Measurements from ENCODE around the gene ZCCHC14. TPM values are rescaled to one million over a fixed set of nuclear protein-coding genes. Genes with fewer than 3 reads are reported as not detected.
"Not testable (repeated sequence)": the region's sequence is repeated elsewhere in the genome, so short reads cannot be mapped to it uniquely, and the experiment has no call there.

ZCCHC14 gene
- total RNA-seq, 3 donors from 2014 or later: 14.7 to 18.0 (median 15.9) TPM

- Mint-ChIP-seq H3K4me3 (no peak overlapping the region), H3K36me3 (ENCODE audit: insufficient read depth) (peaks cover 5% of the 10 kb centered on the region), H3K9me3 (peaks cover 24% of the 10 kb centered on the region), H3K27me3 (ENCODE audit: low read depth) (peaks cover 17% of the 10 kb centered on the region), H3K4me1 (ENCODE audit: low read depth) (peaks cover under 1% of the 10 kb centered on the region)
- DNase-seq (no peak), ATAC-seq (no peak)
Measured at GRCh38 chr16:87533061-87533460, 40.2 kb upstream of the ZCCHC14 start.

- Mint-ChIP-seq H3K4me1 (ENCODE audit: low read depth) (no peaks in the 10 kb centered on the region), H3K27me3 (ENCODE audit: low read depth) (peaks cover 16% of the 10 kb centered on the region)
Measured at GRCh38 chr16:87531418-87531817, 38.6 kb upstream of the ZCCHC14 start.

GRCh38 chr16:87528690-87529579 is 36.1 kb upstream of the ZCCHC14 start:
- no peak for DNase-seq
- peaks cover 24% of the 10 kb centered on the region for H3K9me3 Mint-ChIP-seq
- no peaks in the 10 kb centered on the region for H3K4me1 Mint-ChIP-seq (ENCODE audit: low read depth)
- ATAC-seq: no peak
- peaks cover 17% of the 10 kb centered on the region for H3K27me3 Mint-ChIP-seq (ENCODE audit: low read depth)
- peaks cover 5% of the 10 kb centered on the region for H3K36me3 Mint-ChIP-seq (ENCODE audit: insufficient read depth)
- H3K4me3 Mint-ChIP-seq: no peak overlapping the region

More at GRCh38 chr16:87531418-87531817, 38.6 kb upstream of the ZCCHC14 start:
- Mint-ChIP-seq H3K4me3 (no peak overlapping the region), H3K9me3 (peaks cover 24% of the 10 kb centered on the region), H3K36me3 (ENCODE audit: insufficient read depth) (peaks cover 5% of the 10 kb centered on the region)
- ATAC-seq (no peak), DNase-seq (no peak)

- Mint-ChIP-seq H3K9me3 (peaks cover 15% of the 10 kb centered on the region), H3K36me3 (ENCODE audit: insufficient read depth) (peaks cover 5% of the 10 kb centered on the region), H3K4me1 (ENCODE audit: low read depth) (no peaks in the 10 kb centered on the region), H3K4me3 (no peak overlapping the region), H3K27me3 (ENCODE audit: low read depth) (peaks cover 10% of the 10 kb centered on the region)
- no peak for ATAC-seq
- DNase-seq: no peak
Measured at GRCh38 chr16:87527055-87527724, 34.4 kb upstream of the ZCCHC14 start.

GRCh38 chr16:87526238-87526947 is 33.6 kb upstream of the ZCCHC14 start:
- Mint-ChIP-seq H3K27me3 (ENCODE audit: low read depth) (peaks cover 10% of the 10 kb centered on the region), H3K4me1 (ENCODE audit: low read depth) (no peaks in the 10 kb centered on the region), H3K4me3 (no peak overlapping the region), H3K9me3 (peaks cover 15% of the 10 kb centered on the region), H3K36me3 (ENCODE audit: insufficient read depth) (peaks cover 5% of the 10 kb centered on the region)
- DNase-seq (no peak), ATAC-seq (no peak)

GRCh38 chr16:87525352-87525751 is 32.5 kb upstream of the ZCCHC14 start:
- no peak for DNase-seq
- Mint-ChIP-seq H3K4me3 (no peak overlapping the region), H3K9me3 (peaks cover 11% of the 10 kb centered on the region), H3K36me3 (ENCODE audit: insufficient read depth) (peaks cover 5% of the 10 kb centered on the region), H3K27me3 (ENCODE audit: low read depth) (peaks cover 10% of the 10 kb centered on the region), H3K4me1 (ENCODE audit: low read depth) (no peaks in the 10 kb centered on the region)
- ATAC-seq: no peak

- no peak for DNase-seq
- Mint-ChIP-seq H3K36me3 (ENCODE audit: insufficient read depth) (peaks cover 1% of the 10 kb centered on the region), H3K9me3 (peaks cover 5% of the 10 kb centered on the region), H3K27me3 (ENCODE audit: low read depth) (peaks cover 10% of the 10 kb centered on the region), H3K4me3 (no peak overlapping the region), H3K4me1 (ENCODE audit: low read depth) (no peaks in the 10 kb centered on the region)
- ATAC-seq: no peak
Measured at GRCh38 chr16:87524407-87524806, 31.6 kb upstream of the ZCCHC14 start.

GRCh38 chr16:87523605-87524004 is 30.8 kb upstream of the ZCCHC14 start:
- H3K4me1 Mint-ChIP-seq (ENCODE audit: low read depth); H3K4me3 Mint-ChIP-seq; ATAC-seq; H3K9me3 Mint-ChIP-seq; H3K36me3 Mint-ChIP-seq (ENCODE audit: insufficient read depth); DNase-seq: not testable (repeated sequence)
- peaks cover 15% of the 10 kb centered on the region for H3K27me3 Mint-ChIP-seq (ENCODE audit: low read depth)

- H3K36me3 Mint-ChIP-seq (ENCODE audit: insufficient read depth); H3K4me3 Mint-ChIP-seq; H3K4me1 Mint-ChIP-seq (ENCODE audit: low read depth); ATAC-seq; H3K27me3 Mint-ChIP-seq (ENCODE audit: low read depth); H3K9me3 Mint-ChIP-seq; DNase-seq: not testable (repeated sequence)
Measured at GRCh38 chr16:87521764-87522163, 28.9 kb upstream of the ZCCHC14 start.

GRCh38 chr16:87519170-87519569 is 26.3 kb upstream of the ZCCHC14 start:
- DNase-seq; H3K36me3 Mint-ChIP-seq (ENCODE audit: insufficient read depth); H3K4me1 Mint-ChIP-seq (ENCODE audit: low read depth); H3K27me3 Mint-ChIP-seq (ENCODE audit: low read depth); H3K4me3 Mint-ChIP-seq; ATAC-seq; H3K9me3 Mint-ChIP-seq: not testable (repeated sequence)

- not testable (repeated sequence) for H3K4me3 Mint-ChIP-seq; H3K27me3 Mint-ChIP-seq (ENCODE audit: low read depth)
Measured at GRCh38 chr16:87518430-87519051, 25.7 kb upstream of the ZCCHC14 start.

GRCh38 chr16:87517610-87518429 is 25.0 kb upstream of the ZCCHC14 start:
- DNase-seq; H3K36me3 Mint-ChIP-seq (ENCODE audit: insufficient read depth); H3K27me3 Mint-ChIP-seq (ENCODE audit: low read depth); H3K4me1 Mint-ChIP-seq (ENCODE audit: low read depth); H3K9me3 Mint-ChIP-seq; H3K4me3 Mint-ChIP-seq: not testable (repeated sequence)
- peak; percentile 63 to 69 for ATAC-seq

More at GRCh38 chr16:87518430-87519051, 25.7 kb upstream of the ZCCHC14 start:
- not testable (repeated sequence) for H3K4me1 Mint-ChIP-seq (ENCODE audit: low read depth); H3K36me3 Mint-ChIP-seq (ENCODE audit: insufficient read depth); H3K9me3 Mint-ChIP-seq; ATAC-seq; DNase-seq

GRCh38 chr16:87516361-87516760 is 23.5 kb upstream of the ZCCHC14 start:
- Mint-ChIP-seq H3K27me3 (ENCODE audit: low read depth) (peaks cover 15% of the 10 kb centered on the region), H3K36me3 (ENCODE audit: insufficient read depth) (no peaks in the 10 kb centered on the region), H3K9me3 (no peaks in the 10 kb centered on the region), H3K4me3 (no peak overlapping the region), H3K4me1 (ENCODE audit: low read depth) (no peaks in the 10 kb centered on the region)
- ATAC-seq (no peak), DNase-seq (no peak)

Data from activated T-cell treated with anti-CD3 and anti-CD28 coated beads, Interleukin-2, amount 50 U/mL, for 4 hours (primary cell).